ENCODE results near the gene TOGARAM2. TPM values are rescaled to one million over a fixed set of nuclear protein-coding genes. Genes with fewer than 3 reads are reported as not detected.

Gene TOGARAM2
- total RNA-seq, 4 donors from 2014 or later: 0.19 to 10.4 (median 0.96) TPM

- ATAC-seq (ENCODE audit: low FRiP score): no peak
- TF ChIP-seq, protein P1, sequence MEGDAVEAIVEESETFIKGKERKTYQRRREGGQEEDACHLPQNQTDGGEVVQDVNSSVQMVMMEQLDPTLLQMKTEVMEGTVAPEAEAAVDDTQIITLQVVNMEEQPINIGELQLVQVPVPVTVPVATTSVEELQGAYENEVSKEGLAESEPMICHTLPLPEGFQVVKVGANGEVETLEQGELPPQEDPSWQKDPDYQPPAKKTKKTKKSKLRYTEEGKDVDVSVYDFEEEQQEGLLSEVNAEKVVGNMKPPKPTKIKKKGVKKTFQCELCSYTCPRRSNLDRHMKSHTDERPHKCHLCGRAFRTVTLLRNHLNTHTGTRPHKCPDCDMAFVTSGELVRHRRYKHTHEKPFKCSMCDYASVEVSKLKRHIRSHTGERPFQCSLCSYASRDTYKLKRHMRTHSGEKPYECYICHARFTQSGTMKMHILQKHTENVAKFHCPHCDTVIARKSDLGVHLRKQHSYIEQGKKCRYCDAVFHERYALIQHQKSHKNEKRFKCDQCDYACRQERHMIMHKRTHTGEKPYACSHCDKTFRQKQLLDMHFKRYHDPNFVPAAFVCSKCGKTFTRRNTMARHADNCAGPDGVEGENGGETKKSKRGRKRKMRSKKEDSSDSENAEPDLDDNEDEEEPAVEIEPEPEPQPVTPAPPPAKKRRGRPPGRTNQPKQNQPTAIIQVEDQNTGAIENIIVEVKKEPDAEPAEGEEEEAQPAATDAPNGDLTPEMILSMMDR (IDR thresholded peaks at IDR 0.05): no peak
- DNase-seq (ENCODE audit: low spot score): no peak
Measured at GRCh38 chr2:29071032-29071975, 90.2 kb downstream of the TOGARAM2 start.

DNA sequence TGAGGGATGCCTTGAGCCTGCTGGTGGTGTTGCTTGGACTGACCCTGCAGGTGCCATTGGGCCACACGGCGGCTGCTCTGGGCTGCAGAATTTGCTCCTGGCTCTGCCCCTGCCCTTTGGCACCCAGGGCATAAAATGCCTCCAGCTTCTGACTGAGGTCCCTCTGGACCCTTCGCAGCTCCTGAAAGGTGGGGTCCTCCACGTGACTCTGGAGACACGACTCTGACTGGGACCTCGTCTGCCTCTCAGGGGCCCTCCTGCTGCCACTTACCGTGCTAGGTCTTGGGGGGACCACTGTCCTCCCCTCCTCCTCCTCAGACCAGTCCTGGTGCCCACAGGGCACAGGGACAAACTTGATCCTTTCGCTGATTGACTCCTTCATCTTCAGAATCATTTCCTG, 91.2 kb downstream of the TOGARAM2 start:
- ATAC-seq (ENCODE audit: low FRiP score): no peak
- TF ChIP-seq, protein P1 (IDR thresholded peaks at IDR 0.05): no peak
- DNase-seq (ENCODE audit: low spot score): no peak

DNA sequence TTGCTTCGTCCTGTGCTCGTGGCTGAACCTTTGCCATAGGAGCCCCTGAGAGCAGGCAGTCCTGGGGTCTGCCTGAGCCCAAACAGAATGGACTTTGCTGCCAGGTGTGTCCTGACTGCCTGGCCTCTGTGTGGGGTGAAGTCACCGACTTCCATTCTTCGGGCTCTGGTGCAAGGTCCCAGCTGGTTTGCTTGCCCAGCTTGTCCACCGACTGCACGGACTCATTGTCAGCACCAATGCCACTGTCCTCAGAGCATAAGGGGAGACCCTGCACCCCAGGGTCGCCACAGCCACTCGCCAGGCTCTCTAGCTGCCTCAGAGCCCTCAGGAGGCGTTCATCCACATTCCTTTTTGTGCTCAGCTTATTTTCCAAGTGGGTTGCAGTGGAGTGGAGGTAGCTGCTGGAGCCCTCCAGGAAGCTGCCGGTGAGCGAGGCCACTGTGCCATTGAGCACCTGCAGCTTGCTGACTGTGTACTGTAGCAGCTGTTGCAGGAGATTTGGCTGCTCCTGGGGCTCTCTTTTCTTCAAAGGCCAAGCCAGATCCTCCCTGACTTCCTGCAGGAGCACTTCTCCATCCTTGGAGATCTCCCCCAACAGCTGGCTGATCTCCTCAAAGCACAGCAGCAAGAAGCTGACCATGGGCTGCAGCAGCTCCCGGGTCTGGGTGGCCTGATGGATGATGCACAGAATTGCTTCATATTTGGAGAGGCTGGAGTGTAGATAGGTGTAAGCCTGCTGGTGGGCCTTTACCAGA, 92.0 kb downstream of the TOGARAM2 start:
- no peak for ATAC-seq (ENCODE audit: low FRiP score)
- no peak for DNase-seq (ENCODE audit: low spot score)
- TF ChIP-seq, protein P1 (IDR thresholded peaks at IDR 0.05): no peak

DNA sequence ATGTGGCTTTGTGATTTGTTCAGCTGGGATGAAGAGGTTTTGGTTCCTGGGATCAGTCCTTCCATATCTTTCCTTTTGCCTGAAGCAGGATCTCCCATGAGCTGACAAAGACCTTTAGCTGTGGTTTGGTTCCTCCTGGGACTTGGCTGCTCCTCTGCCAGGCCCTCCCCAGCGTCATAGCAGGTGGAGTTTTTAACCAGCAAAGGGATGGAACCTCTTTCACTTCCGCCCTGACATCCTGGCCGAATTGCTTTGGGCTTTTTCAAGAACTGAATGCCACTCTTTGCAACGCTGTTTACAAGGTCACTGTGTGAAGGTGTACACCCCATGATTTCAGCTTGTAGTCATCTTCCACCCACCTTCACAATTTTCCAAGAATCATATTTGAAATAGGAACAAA, 92.8 kb downstream of the TOGARAM2 start:
- ATAC-seq (ENCODE audit: low FRiP score) (no peak), DNase-seq (ENCODE audit: low spot score) (no peak)
- TF ChIP-seq, protein P1 (IDR thresholded peaks at IDR 0.05): no peak

DNA sequence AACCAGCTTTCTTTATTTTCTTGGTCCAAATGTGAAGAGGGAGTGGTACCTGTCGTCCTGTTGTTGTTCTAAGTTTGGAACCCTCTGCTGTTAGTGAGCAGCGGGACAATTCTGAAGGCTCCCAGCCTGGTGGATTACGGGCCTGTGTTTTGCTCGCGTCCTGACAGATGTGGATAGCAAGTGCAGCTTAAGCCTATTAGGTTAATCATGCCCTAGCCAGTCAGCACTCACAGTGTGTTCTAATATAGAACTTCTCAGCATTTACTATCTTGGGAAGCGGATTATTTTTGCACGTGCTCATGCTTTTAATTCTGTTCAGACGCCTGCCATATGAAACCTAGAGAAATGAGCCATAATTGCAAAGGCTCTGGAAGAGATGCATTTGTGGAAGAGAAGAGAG, 93.3 kb downstream of the TOGARAM2 start, which contains the start of gene PCARE:
Gene PCARE, minus strand, starts transcription at position 113 of the 400 bp plus-strand sequence. CDS start 262 bp downstream, outside the sequence.
- DNase-seq (ENCODE audit: low spot score) (no peak), ATAC-seq (ENCODE audit: low FRiP score) (no peak)

DNA sequence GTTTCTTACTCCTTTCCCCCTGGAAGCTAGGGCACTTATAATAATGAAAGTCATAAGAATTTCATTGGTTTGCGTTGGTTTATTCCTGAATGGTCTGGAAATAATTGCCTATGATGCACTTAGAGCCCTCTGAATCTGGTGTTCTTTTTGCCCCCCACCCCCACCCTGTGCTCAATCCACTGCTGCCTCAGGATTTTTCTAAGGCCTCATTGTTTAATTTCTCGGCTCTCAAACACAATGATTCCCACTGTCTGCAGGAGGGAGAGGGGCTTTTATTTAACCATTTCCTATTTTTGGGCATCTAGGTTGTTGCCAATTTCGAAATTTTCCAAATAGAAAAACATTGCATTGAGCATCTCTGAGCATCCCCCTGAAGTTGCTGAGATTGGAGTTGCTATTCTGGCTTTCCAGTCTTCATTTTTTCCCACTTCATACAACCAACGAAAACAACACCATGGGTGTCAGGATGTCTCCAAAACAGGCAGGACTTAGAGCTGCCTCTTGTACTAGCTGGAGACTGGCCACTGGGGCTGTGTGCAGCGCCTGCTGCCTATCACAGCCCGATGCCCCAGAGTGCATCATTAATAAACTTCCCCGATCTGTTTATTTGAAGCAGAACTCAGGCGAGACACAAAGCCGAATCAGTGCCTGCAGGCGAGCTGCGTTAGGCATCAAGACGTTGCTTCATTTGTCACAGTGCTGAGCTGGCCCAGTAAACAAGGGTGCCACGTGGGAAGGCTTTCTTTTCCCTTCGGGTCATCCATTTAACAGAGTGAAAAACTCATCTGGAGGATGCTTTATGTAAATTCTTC, 95.0 kb downstream of the TOGARAM2 start:
- ATAC-seq (ENCODE audit: low FRiP score) (peak; percentile 15), DNase-seq (ENCODE audit: low spot score) (no peak)
- TF ChIP-seq, protein P1 (IDR thresholded peaks at IDR 0.05): no peak

More for the DNA sequence above, 93.3 kb downstream of the TOGARAM2 start, which contains the start of gene PCARE:
- TF ChIP-seq, protein P1 (IDR thresholded peaks at IDR 0.05): no peak

Measured in omental fat pad (tissue), 4 donors.